GM12875 (cell line): ENCODE measurements around the gene HPD.
A peak's percentile ranks its signal among the peaks of the same experiment; 100 is the strongest.

Source experiments
- H3K4me3 ChIP-seq: one replicate; pipeline ENCODE4 v1.5.1; 2011; ENCODE audit warnings: low read depth, low read length, control low read depth
- TF ChIP-seq, protein P1 (sequence below): IDR thresholded peaks from 2 replicates; pipeline ENCODE4 v1.5.1; 2011; ENCODE audit warnings: low read depth, mild to moderate bottlenecking, control low read depth, inconsistent platforms, low read length, moderate library complexity, borderline replicate concordance; ENCODE audit not compliant: insufficient read depth

The HPD gene

GRCh38 chr12:121789800-121790728 lies 68.6 kb downstream of the HPD start:
- H3K4me3 ChIP-seq, result peak overlapping the region; percentile 50
- TF ChIP-seq, protein P1, sequence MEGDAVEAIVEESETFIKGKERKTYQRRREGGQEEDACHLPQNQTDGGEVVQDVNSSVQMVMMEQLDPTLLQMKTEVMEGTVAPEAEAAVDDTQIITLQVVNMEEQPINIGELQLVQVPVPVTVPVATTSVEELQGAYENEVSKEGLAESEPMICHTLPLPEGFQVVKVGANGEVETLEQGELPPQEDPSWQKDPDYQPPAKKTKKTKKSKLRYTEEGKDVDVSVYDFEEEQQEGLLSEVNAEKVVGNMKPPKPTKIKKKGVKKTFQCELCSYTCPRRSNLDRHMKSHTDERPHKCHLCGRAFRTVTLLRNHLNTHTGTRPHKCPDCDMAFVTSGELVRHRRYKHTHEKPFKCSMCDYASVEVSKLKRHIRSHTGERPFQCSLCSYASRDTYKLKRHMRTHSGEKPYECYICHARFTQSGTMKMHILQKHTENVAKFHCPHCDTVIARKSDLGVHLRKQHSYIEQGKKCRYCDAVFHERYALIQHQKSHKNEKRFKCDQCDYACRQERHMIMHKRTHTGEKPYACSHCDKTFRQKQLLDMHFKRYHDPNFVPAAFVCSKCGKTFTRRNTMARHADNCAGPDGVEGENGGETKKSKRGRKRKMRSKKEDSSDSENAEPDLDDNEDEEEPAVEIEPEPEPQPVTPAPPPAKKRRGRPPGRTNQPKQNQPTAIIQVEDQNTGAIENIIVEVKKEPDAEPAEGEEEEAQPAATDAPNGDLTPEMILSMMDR, result no peak
